ENCODE results near the gene MRPL3.

Gene MRPL3

DNA sequence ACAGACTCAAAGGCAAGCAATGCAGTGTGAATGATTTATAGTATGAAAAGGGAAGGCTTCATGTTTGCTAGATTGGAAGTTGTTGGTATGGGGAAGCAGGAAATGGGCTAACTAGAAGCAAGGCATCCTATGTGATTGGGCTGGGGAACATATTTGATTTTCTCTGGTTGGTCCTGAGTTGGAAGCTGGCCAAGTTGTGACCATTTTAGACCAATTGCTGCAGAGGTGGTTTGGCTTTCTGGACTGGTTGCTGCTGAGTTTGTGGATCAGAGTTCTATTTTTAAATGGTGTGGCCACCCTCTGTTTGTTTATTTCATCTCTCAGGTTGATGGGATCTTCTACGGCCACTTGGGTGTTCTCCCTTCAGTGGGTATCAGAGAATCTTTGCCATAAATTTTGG, 81.5 kb downstream of the MRPL3 start:
- no peak for DNase-seq (ENCODE audit: low read depth in 3 of 3, low spot score in 1 of 3)

DNA sequence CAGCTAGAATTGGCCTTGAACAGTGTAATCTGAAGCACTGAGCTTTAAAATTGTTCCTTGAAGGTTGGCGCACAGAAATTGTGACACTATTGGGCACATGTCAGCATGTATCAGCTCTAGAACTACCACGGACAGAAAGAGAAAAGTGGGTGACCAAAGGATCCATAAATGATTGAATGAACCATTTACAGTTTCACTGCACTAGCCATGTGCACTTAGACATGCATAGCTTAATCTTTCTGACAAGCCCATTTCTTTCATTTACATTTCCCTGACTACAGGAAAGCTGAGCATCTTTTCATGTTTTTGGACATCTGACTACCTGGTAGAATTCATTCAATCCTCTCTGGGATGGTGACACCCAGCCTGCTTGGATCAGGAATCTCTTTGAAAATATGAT, 85.0 kb downstream of the MRPL3 start:
- no peak for DNase-seq (ENCODE audit: low read depth in 3 of 3, low spot score in 1 of 3)
